Endodermal cell (in vitro differentiated cells): ENCODE measurements around the gene TTC9C. TPM values are rescaled to one million over a fixed set of nuclear protein-coding genes. Genes with fewer than 3 reads are reported as not detected.

Experiments used
- DNase-seq: peaks from one replicate; pipeline ENCODE4 v3.0.0-alpha.2; 2017
- H3K27ac ChIP-seq: 2 replicates; pipeline ENCODE4 v1.5.1; 2013; ENCODE audit warnings: mild to moderate bottlenecking, low read depth, low read length, moderate library complexity
- H3K27me3 ChIP-seq: 2 replicates; pipeline ENCODE4 v1.6.1; 2013; ENCODE audit warnings: mild to moderate bottlenecking, low read length, moderate library complexity; ENCODE audit not compliant: insufficient read depth, control insufficient read depth, poor library complexity, severe bottlenecking
- H3K36me3 ChIP-seq: 2 replicates; pipeline ENCODE4 v1.7.0; 2013; ENCODE audit warnings: mild to moderate bottlenecking, low read length, moderate library complexity; ENCODE audit not compliant: control insufficient read depth, insufficient read depth
- H3K4me1 ChIP-seq: one replicate; pipeline ENCODE4 v1.7.0; 2013; ENCODE audit warnings: low read length; ENCODE audit not compliant: control insufficient read depth, insufficient read depth
- H3K4me3 ChIP-seq: 2 replicates; pipeline ENCODE4 v1.5.1; 2013; ENCODE audit warnings: mild to moderate bottlenecking, low read length, moderate library complexity
- H3K9ac ChIP-seq: 2 replicates; pipeline ENCODE4 v1.6.1; 2013; ENCODE audit warnings: mild to moderate bottlenecking, low read length, moderate library complexity; ENCODE audit not compliant: poor library complexity, severe bottlenecking; ENCODE audit errors: extremely low read depth
- H3K9me3 ChIP-seq: 2 replicates; pipeline ENCODE4 v1.6.1; 2013; ENCODE audit warnings: mild to moderate bottlenecking, low read length, moderate library complexity; ENCODE audit not compliant: control insufficient read depth
- H3K27ac Mint-ChIP-seq: 2 replicates; pipeline ENCODE4 v1.8.0; 2020; ENCODE audit warnings: mixed read lengths
- H3K27me3 Mint-ChIP-seq: 2 replicates; pipeline ENCODE4 v1.8.0; 2021; ENCODE audit warnings: mild to moderate bottlenecking, mixed read lengths; ENCODE audit not compliant: insufficient read depth
- H3K36me3 Mint-ChIP-seq: 2 replicates; pipeline ENCODE4 v1.8.0; 2020; ENCODE audit warnings: low read depth, mixed read lengths
- H3K4me1 Mint-ChIP-seq: 2 replicates; pipeline ENCODE4 v1.8.0; 2020; ENCODE audit warnings: mixed read lengths
- H3K4me3 Mint-ChIP-seq: 2 replicates; pipeline ENCODE4 v1.8.0; 2020; ENCODE audit warnings: mild to moderate bottlenecking, moderate library complexity, mixed read lengths
- H3K9me3 Mint-ChIP-seq: 2 replicates; pipeline ENCODE4 v1.8.0; 2020; ENCODE audit warnings: mild to moderate bottlenecking, mixed read lengths
- WGBS, 2 experiments: methylation state at CpG; one replicate each; pipeline versions ENCODE4 v1.1.5 to v1.1.7; 2013; ENCODE audit warnings: missing lambda C conversion rate in 2 of 2, mixed read lengths in 1 of 2; ENCODE audit not compliant: insufficient coverage in 1 of 2, insufficient read length in 1 of 2; 5-methylcytosine and 5-hydroxymethylcytosine counted together
- long read RNA-seq, 4 experiments: library from polyadenylated mRNA in 2 of 4; library from RNA in 1 of 4; library from capped mRNA in 1 of 4; stranded (forward) in 3 of 4; unstranded in 1 of 4; transcript quantifications; one replicate each; pipeline ENCODE4 v2.0.0, GENCODE V29; 2020 to 2021; ENCODE audit warnings: inconsistent platforms in 1 of 4
- polyA plus RNA-seq, 2 experiments: library from polyadenylated mRNA; stranded (reverse); fragments of 50-300 nt; gene quantifications; one replicate each; pipeline ENCODE4 v1.2.3, GENCODE V29; 2013
- total RNA-seq, 2 donors: library from RNA; stranded (reverse); fragmentation: NEBNext Ultra II Directional in 1 of 2; extraction: Animal tissue kit (Norgen Biotek cat#: 25700) in 1 of 2; gene quantifications; 2 replicates in 1 of 2; 3 replicates in 1 of 2; pipeline ENCODE4 v1.2.1, GENCODE V29; 2021
- TF ChIP-seq, protein P1 (sequence below): fragments of 200-600 bp; sonication (generic); conservative IDR thresholded peaks from 2 replicates; pipeline ENCODE4 v1.5.0; 2021; ENCODE audit warnings: antibody characterized with exemption, mild to moderate bottlenecking

Gene TTC9C, protein sequence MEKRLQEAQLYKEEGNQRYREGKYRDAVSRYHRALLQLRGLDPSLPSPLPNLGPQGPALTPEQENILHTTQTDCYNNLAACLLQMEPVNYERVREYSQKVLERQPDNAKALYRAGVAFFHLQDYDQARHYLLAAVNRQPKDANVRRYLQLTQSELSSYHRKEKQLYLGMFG
- total RNA-seq = 10 to 100 TPM; 40.0 to 55.4 TPM
- 58.7 TPM for polyA plus RNA-seq (2013, experiment 1 of 2)
- 53.4 TPM for polyA plus RNA-seq (2013, experiment 2 of 2)
- long read RNA-seq, experiment 1, transcript TTC9C-202 (3 exons, 1,080 nt) = major isoform, 8 of 15 reads
- long read RNA-seq, experiment 1, partial matches to known transcripts = 1 of 15 reads
- long read RNA-seq, experiment 1, other reads (novel, unspliced or antisense) = 1 of 15 reads
- long read RNA-seq, experiment 2, transcript TTC9C-202 (3 exons, 1,080 nt) = major isoform, 17 of 20 reads
- long read RNA-seq, experiment 2, partial matches to known transcripts = 0 of 20 reads
- long read RNA-seq, experiment 2, other reads (novel, unspliced or antisense) = 1 of 20 reads
- long read RNA-seq, experiment 3, transcript TTC9C-202 (3 exons, 1,080 nt) = major isoform, 8 of 13 reads
- long read RNA-seq, experiment 3, partial matches to known transcripts = 0 of 13 reads
- long read RNA-seq, experiment 3, other reads (novel, unspliced or antisense) = 4 of 13 reads
- long read RNA-seq, experiment 4, transcript TTC9C-202 (3 exons, 1,080 nt) = major isoform, 26 of 52 reads
- long read RNA-seq, experiment 4, transcript TTC9C-205 (4 exons, 858 nt) = minor isoform, 15 of 52 reads
- long read RNA-seq, experiment 4, partial matches to known transcripts = 2 of 52 reads
- long read RNA-seq, experiment 4, other reads (novel, unspliced or antisense) = 9 of 52 reads

DNA sequence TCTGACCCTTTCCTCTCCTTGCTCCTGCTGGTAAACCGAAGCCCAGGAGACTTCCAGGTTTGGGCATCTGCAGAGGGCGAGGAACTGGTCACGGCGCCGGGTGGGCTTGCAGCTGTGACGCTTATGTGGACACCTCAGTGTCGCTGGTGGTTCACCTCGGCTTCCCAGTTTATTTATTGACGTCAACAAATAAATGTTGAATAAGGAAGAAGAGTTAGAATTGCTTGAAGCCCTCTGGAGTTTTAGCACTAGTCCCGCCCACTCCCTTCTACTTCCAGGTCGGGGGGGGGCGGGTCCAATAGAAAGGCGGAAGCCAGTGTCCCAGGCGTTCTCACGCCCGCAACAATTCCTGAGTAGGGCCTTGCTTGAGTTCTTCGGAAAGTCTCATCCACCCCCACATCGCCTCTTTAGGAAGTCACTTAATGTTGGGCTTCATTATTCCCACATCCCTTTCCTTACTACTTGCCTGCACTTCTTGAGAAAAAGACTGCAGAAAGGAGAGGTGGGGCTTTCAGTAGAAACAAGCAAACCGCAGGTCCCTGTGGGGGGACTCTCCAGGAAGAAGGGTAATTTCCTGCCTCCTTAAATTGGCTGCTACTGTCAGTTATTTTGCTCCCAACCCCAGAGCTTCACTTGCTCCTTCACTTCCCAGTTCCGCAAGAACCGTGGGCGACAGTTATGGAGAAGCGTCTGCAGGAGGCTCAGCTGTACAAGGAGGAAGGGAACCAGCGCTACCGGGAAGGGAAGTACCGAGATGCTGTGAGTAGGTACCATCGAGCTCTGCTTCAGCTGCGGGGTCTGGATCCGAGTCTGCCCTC, at the start of gene TTC9C:
Gene TTC9C, plus strand, starts transcription at position 316 of the 818 bp plus-strand sequence. Its CDS starts 363 bp downstream, at position 679.
- no peaks in the 10 kb centered on the region for H3K9me3 ChIP-seq
- peak; percentile 93 for DNase-seq
- no peaks in the 10 kb centered on the region for H3K4me1 ChIP-seq
- Mint-ChIP-seq H3K9me3 (no peaks in the 10 kb centered on the region), H3K36me3 (peaks cover 35% of the 10 kb centered on the region), H3K4me1 (peaks cover 20% of the 10 kb centered on the region), H3K4me3 (peak within 1 kb of the TSS; percentile 96), H3K27ac (peak within 1 kb of the TSS; percentile 99), H3K27me3 (no peaks in the 10 kb centered on the region)
- H3K27me3 ChIP-seq = no peaks in the 10 kb centered on the region
- peak within 1 kb of the TSS; percentile 97 for H3K4me3 ChIP-seq
- peak within 1 kb of the TSS; percentile 97 for H3K27ac ChIP-seq
- TF ChIP-seq, protein P1, sequence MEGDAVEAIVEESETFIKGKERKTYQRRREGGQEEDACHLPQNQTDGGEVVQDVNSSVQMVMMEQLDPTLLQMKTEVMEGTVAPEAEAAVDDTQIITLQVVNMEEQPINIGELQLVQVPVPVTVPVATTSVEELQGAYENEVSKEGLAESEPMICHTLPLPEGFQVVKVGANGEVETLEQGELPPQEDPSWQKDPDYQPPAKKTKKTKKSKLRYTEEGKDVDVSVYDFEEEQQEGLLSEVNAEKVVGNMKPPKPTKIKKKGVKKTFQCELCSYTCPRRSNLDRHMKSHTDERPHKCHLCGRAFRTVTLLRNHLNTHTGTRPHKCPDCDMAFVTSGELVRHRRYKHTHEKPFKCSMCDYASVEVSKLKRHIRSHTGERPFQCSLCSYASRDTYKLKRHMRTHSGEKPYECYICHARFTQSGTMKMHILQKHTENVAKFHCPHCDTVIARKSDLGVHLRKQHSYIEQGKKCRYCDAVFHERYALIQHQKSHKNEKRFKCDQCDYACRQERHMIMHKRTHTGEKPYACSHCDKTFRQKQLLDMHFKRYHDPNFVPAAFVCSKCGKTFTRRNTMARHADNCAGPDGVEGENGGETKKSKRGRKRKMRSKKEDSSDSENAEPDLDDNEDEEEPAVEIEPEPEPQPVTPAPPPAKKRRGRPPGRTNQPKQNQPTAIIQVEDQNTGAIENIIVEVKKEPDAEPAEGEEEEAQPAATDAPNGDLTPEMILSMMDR = no peak
- H3K36me3 ChIP-seq = peaks cover 31% of the 10 kb centered on the region
- WGBS, 2 experiments = 0 to 1% methylated on average over 12 to 29 of the region's 29 CpGs
- H3K9ac ChIP-seq = peak within 1 kb of the TSS; percentile 85

DNA sequence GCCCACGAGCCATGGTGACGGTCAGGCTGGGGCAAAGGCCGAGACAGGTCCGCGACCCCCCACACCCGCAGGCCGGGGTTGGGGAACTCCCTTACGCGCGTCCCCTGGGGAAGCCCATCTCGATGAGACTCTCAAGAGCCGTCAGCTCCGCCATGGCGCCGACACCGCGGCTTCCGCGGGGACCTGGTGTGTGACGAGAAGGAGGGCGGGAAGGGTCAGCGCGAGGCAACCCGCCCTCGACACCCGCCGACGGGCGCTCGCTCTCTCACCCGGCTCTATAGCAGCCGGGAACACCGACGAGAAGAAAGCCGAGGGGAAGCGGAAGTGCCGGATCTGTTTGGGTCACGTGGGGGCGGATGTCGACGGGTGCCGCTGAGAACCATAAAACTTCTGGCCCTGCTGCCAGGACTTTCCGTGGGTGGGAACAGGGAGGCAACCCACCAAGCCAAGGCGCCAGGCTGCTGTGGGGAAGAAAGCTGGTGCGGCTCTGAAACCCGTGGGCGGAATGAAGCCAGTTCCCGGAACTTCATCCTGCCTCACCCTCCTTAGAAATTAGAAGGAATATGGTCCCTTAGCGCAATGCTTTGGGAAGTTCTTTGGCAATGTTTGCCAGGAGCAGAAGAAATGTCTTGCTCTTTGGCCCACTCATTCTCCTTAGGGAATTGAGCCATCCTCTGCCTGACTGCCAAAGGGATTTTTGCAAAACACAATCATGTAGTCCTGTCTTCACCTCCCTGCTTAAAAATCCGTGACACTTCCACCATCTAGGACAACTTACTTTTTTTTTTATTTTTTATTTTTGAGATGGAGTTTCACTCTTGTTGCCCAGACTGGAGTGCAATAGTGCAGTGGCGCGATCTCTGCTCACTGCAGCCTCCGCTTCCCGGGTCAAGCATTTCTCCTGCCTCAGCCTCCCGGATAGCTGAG, 49.3 kb upstream of the TTC9C start, which contains the start of gene UBXN1:
Gene UBXN1, minus strand, starts transcription at position 304 of the 927 bp plus-strand sequence. Its CDS starts 150 bp downstream, at position 154.
- Histone ChIP-seq H3K36me3 (peaks cover 29% of the 10 kb centered on the region), H3K4me3 (peak within 1 kb of the TSS; percentile 94), H3K27me3 (no peaks in the 10 kb centered on the region), H3K4me1 (peaks cover 7% of the 10 kb centered on the region), H3K27ac (peak within 1 kb of the TSS; percentile 71), H3K9me3 (no peaks in the 10 kb centered on the region), H3K9ac (peak within 1 kb of the TSS; percentile 82)
- peak within 1 kb of the TSS; percentile 91 for H3K27ac Mint-ChIP-seq
- H3K36me3 Mint-ChIP-seq = peaks cover 30% of the 10 kb centered on the region
- no peaks in the 10 kb centered on the region for H3K27me3 Mint-ChIP-seq
- peak within 1 kb of the TSS; percentile 84 for H3K4me3 Mint-ChIP-seq
- TF ChIP-seq, protein P1 = no peak
- no peaks in the 10 kb centered on the region for H3K9me3 Mint-ChIP-seq
- peak; percentile 93 for DNase-seq
- peaks cover 16% of the 10 kb centered on the region for H3K4me1 Mint-ChIP-seq
- WGBS, 2 experiments = 3 to 10% methylated on average over 28 to 54 of the region's 55 CpGs
